ENCODE data around the gene ANO7. TPM values are rescaled to one million over a fixed set of nuclear protein-coding genes. Genes with fewer than 3 reads are reported as not detected.

ANO7 gene
- total RNA-seq, 1 donor from 2014 or later, result 2.8 TPM

- DNase-seq (ENCODE audit: low read depth), result no peak
- H3K4me3 ChIP-seq (ENCODE audit: low read depth, low read length), result no peak overlapping the region
- TF ChIP-seq CTCF (conservative IDR thresholded peaks at IDR 0.05; ENCODE audit: low read depth, low read length), result no peak
Measured at GRCh38 chr2:241142593-241142992, 45.9 kb upstream of the ANO7 start.

- H3K4me3 ChIP-seq (ENCODE audit: low read depth, low read length), result no peak overlapping the region
- DNase-seq (ENCODE audit: low read depth), result no peak
- TF ChIP-seq CTCF (conservative IDR thresholded peaks at IDR 0.05; ENCODE audit: low read depth, low read length), result no peak
Measured at GRCh38 chr2:241146286-241146685, 42.2 kb upstream of the ANO7 start.

- no peak for TF ChIP-seq CTCF (conservative IDR thresholded peaks at IDR 0.05; ENCODE audit: low read depth, low read length)
- DNase-seq (ENCODE audit: low read depth), result no peak
- H3K4me3 ChIP-seq (ENCODE audit: low read depth, low read length), result no peak overlapping the region
Measured at GRCh38 chr2:241147336-241147735, 41.1 kb upstream of the ANO7 start.

- DNase-seq (ENCODE audit: low read depth), result no peak
- TF ChIP-seq CTCF (conservative IDR thresholded peaks at IDR 0.05; ENCODE audit: low read depth, low read length), result no peak
- peak overlapping the region; percentile 80 for H3K4me3 ChIP-seq (ENCODE audit: low read depth, low read length)
Measured at GRCh38 chr2:241148239-241148638, 40.2 kb upstream of the ANO7 start.

- peak within 1 kb of the TSS; percentile 80 for H3K4me3 ChIP-seq (ENCODE audit: low read depth, low read length)
- DNase-seq (ENCODE audit: low read depth), result peak; percentile 69
- TF ChIP-seq CTCF (conservative IDR thresholded peaks at IDR 0.05; ENCODE audit: low read depth, low read length), result no peak
Measured at GRCh38 chr2:241148891-241149674, 39.4 kb upstream of the ANO7 start, which contains the start of gene PASK. PASK (minus strand) TSS chr2:241149472; CDS start chr2:241143032, 6,440 bp downstream.

GRCh38 chr2:241149675-241149924 is 38.9 kb upstream of the ANO7 start:
- DNase-seq (ENCODE audit: low read depth), result no peak
- no peak for TF ChIP-seq CTCF (conservative IDR thresholded peaks at IDR 0.05; ENCODE audit: low read depth, low read length)
- H3K4me3 ChIP-seq (ENCODE audit: low read depth, low read length), result peak overlapping the region; percentile 80
